ENCODE measurements around the gene RASL10B.

- TF ChIP-seq CTCF (IDR thresholded peaks at IDR 0.05 in 4 of 5, conservative IDR thresholded peaks at IDR 0.05 in 1 of 5) (no peak), POLR2A (IDR thresholded peaks at IDR 0.05) (no peak)
Observed at GRCh38 chr17:35726127-35726952, 5.1 kb upstream of the RASL10B start.

Data from gastrocnemius medialis (tissue), 4 donors.